Astrocyte (in vitro differentiated cells and primary cell): ENCODE data around the gene HOXA11. TPM values are rescaled to one million over a fixed set of nuclear protein-coding genes. Genes with fewer than 3 reads are reported as not detected.
A peak's percentile ranks its signal among the peaks of the same experiment; 100 is the strongest.

Experiments used
- DNase-seq: peaks from one replicate; pipeline ENCODE4 v3.0.0-alpha.2; 2010; ENCODE audit warnings: low read depth
- FAIRE-seq: peaks from 2 replicates; lab custom pipeline; 2011; peaks lifted over from hg19 to GRCh38; lab: Jason Lieb, UNC
- H2AFZ ChIP-seq: 2 replicates; pipeline ENCODE4 v1.6.0; 2012; ENCODE audit warnings: low read depth, low read length, inconsistent platforms
- H3K27ac ChIP-seq: 2 replicates; pipeline ENCODE4 v1.5.1; 2011; ENCODE audit warnings: low read depth, low read length, inconsistent platforms
- H3K27me3 ChIP-seq: 2 replicates; pipeline ENCODE4 v1.6.0; 2011; ENCODE audit warnings: low read length, inconsistent platforms; ENCODE audit not compliant: insufficient read depth
- H3K36me3 ChIP-seq: 2 replicates; pipeline ENCODE4 v1.5.1; 2011; ENCODE audit warnings: low read length, inconsistent platforms; ENCODE audit not compliant: insufficient read depth
- H3K4me1 ChIP-seq: 2 replicates; pipeline ENCODE4 v1.5.1; 2011; ENCODE audit warnings: low read length, inconsistent platforms; ENCODE audit not compliant: insufficient read depth
- H3K4me2 ChIP-seq: 2 replicates; pipeline ENCODE4 v1.6.0; 2012; ENCODE audit warnings: low read length, inconsistent platforms
- H3K4me3 ChIP-seq: 2 replicates; pipeline ENCODE4 v1.5.1; 2011; ENCODE audit warnings: low read depth, mild to moderate bottlenecking, low read length, inconsistent platforms; ENCODE audit not compliant: insufficient read depth
- H3K79me2 ChIP-seq: 2 replicates; pipeline ENCODE4 v1.6.0; 2012; ENCODE audit warnings: mild to moderate bottlenecking, low read length, inconsistent platforms; ENCODE audit not compliant: insufficient read depth
- H3K9ac ChIP-seq: 2 replicates; pipeline ENCODE4 v1.6.0; 2012; ENCODE audit warnings: mild to moderate bottlenecking, low read length, inconsistent platforms
- H3K9me3 ChIP-seq: 2 replicates; pipeline ENCODE4 v1.5.1; 2012; ENCODE audit warnings: low read depth, mild to moderate bottlenecking, low read length, inconsistent platforms; ENCODE audit not compliant: insufficient read depth
- H4K20me1 ChIP-seq: 2 replicates; pipeline ENCODE4 v1.6.0; 2012; ENCODE audit warnings: low read length, inconsistent platforms; ENCODE audit not compliant: insufficient read depth
- H3K27ac Mint-ChIP-seq: one replicate; pipeline ENCODE4 v1.8.0; 2021; ENCODE audit warnings: mild to moderate bottlenecking, mixed read lengths; ENCODE audit not compliant: unreplicated experiment
- H3K27me3 Mint-ChIP-seq: one replicate; pipeline ENCODE4 v1.8.0; 2021; ENCODE audit warnings: low read depth, mixed read lengths; ENCODE audit not compliant: unreplicated experiment
- H3K36me3 Mint-ChIP-seq: one replicate; pipeline ENCODE4 v1.8.0; 2021; ENCODE audit warnings: low read depth, mixed read lengths; ENCODE audit not compliant: unreplicated experiment
- H3K4me1 Mint-ChIP-seq: one replicate; pipeline ENCODE4 v1.8.0; 2021; ENCODE audit warnings: low read depth, mixed read lengths; ENCODE audit not compliant: unreplicated experiment
- H3K4me3 Mint-ChIP-seq: one replicate; pipeline ENCODE4 v1.8.0; 2021; ENCODE audit warnings: mild to moderate bottlenecking, moderate library complexity, mixed read lengths; ENCODE audit not compliant: unreplicated experiment
- H3K9me3 Mint-ChIP-seq: one replicate; pipeline ENCODE4 v1.8.0; 2021; ENCODE audit warnings: mild to moderate bottlenecking, mixed read lengths; ENCODE audit not compliant: unreplicated experiment
- CTCF ChIP-seq: IDR thresholded peaks from 2 replicates; pipeline ENCODE4 v1.5.1; 2011; ENCODE audit warnings: low read depth, mild to moderate bottlenecking, inconsistent platforms, low read length, moderate library complexity; ENCODE audit not compliant: insufficient read depth
- EZH2 ChIP-seq: IDR thresholded peaks from 2 replicates; pipeline ENCODE4 v1.6.1; 2012; ENCODE audit warnings: mild to moderate bottlenecking, low read length, inconsistent platforms; ENCODE audit not compliant: insufficient read depth
- total RNA-seq: library from RNA; stranded (reverse); gene quantifications from 2 replicates; pipeline ENCODE4 v1.2.1, GENCODE V29; 2021

The HOXA11 gene
- total RNA-seq, 1 donor from 2014 or later: not detected

- Histone ChIP-seq H3K4me1 (peaks cover 3% of the 10 kb centered on the region), H3K4me3 (no peak overlapping the region), H3K27me3 (peaks cover 98% of the 10 kb centered on the region), H3K79me2 (no peaks in the 10 kb centered on the region), H3K27ac (no peak overlapping the region), H3K9ac (no peak overlapping the region), H3K4me2 (peak overlapping the region; percentile 62), H3K36me3 (no peaks in the 10 kb centered on the region), H4K20me1 (peaks cover 14% of the 10 kb centered on the region), H3K9me3 (peaks cover 3% of the 10 kb centered on the region), H2AFZ (no peak overlapping the region)
- no peak for DNase-seq
- Mint-ChIP-seq H3K27ac (peak overlapping the region; percentile 26), H3K4me3 (no peak overlapping the region), H3K27me3 (peaks cover 89% of the 10 kb centered on the region), H3K4me1 (no peaks in the 10 kb centered on the region), H3K36me3 (no peaks in the 10 kb centered on the region), H3K9me3 (peaks cover 12% of the 10 kb centered on the region)
- peak; percentile 57 for TF ChIP-seq EZH2
- TF ChIP-seq CTCF: no peak
- no peak for FAIRE-seq
These were observed 7.7 kb upstream of the HOXA11 start for GRCh38 chr7:27192546-27193334.

- Histone ChIP-seq H3K9me3 (peaks cover 3% of the 10 kb centered on the region), H3K27me3 (peaks cover 98% of the 10 kb centered on the region), H3K4me1 (peaks cover 3% of the 10 kb centered on the region), H3K79me2 (no peaks in the 10 kb centered on the region), H2AFZ (no peak overlapping the region), H4K20me1 (peaks cover 11% of the 10 kb centered on the region), H3K27ac (no peak overlapping the region), H3K4me2 (peak overlapping the region; percentile 62), H3K9ac (no peak overlapping the region), H3K4me3 (no peak overlapping the region), H3K36me3 (no peaks in the 10 kb centered on the region)
- H3K4me3 Mint-ChIP-seq: no peak overlapping the region
- TF ChIP-seq CTCF: no peak
- peak; percentile 82 for TF ChIP-seq EZH2
- H3K4me1 Mint-ChIP-seq: no peaks in the 10 kb centered on the region
- peaks cover 15% of the 10 kb centered on the region for H3K9me3 Mint-ChIP-seq
- no peaks in the 10 kb centered on the region for H3K36me3 Mint-ChIP-seq
- H3K27me3 Mint-ChIP-seq: peaks cover 89% of the 10 kb centered on the region
- peak overlapping the region; percentile 26 for H3K27ac Mint-ChIP-seq
- DNase-seq (no peak), FAIRE-seq (no peak)
These were observed 7.0 kb upstream of the HOXA11 start for GRCh38 chr7:27191833-27192545.
